Measurements from ENCODE around the gene PIM1. TPM values are rescaled to one million over a fixed set of nuclear protein-coding genes. Genes with fewer than 3 reads are reported as not detected.

Gene PIM1
- total and polyA plus RNA-seq, 9 of the 15 experiments (the other 6 are each of a cell fraction or from before 2014, with no cell fraction given): 19.0 to 789 (median 212) TPM

- TF ChIP-seq THAP7 (CRISPR knock-in tag; IDR thresholded peaks at IDR 0.05) (peak; percentile 80), RBM39 (optimal IDR thresholded peaks at IDR 0.05; ENCODE audit: low read depth, low read length) (no peak), BRD9 (IDR thresholded peaks at IDR 0.05; ENCODE audit: low read depth, partially characterized antibody) (peak; percentile 92), SREBF1 (IDR thresholded peaks at IDR 0.05; ENCODE audit: borderline replicate concordance, low read depth, low read length) (no peak), NR0B1 (IDR thresholded peaks at IDR 0.05; ENCODE audit: partially characterized antibody) (no peak), SFPQ (IDR thresholded peaks at IDR 0.05; ENCODE audit: low read depth, low read length) (no peak), RERE (CRISPR knock-in tag; IDR thresholded peaks at IDR 0.05; ENCODE audit: borderline replicate concordance) (no peak), TAF9B (IDR thresholded peaks at IDR 0.05; ENCODE audit: partially characterized antibody) (peak; percentile 66), POLR3G (IDR thresholded peaks at IDR 0.05; ENCODE audit: extremely low read depth, insufficient read length, insufficient replicate concordance) (no peak), WHSC1 (IDR thresholded peaks at IDR 0.05; ENCODE audit: low read length) (no peak), ESRRB (CRISPR knock-in tag; IDR thresholded peaks at IDR 0.05; ENCODE audit: borderline replicate concordance) (no peak), TAF15 (IDR thresholded peaks at IDR 0.05; ENCODE audit: low read depth, low read length) (no peak), SIN3A (IDR thresholded peaks at IDR 0.05; ENCODE audit: borderline replicate concordance in 2 of 2, control insufficient read depth in 1 of 2, low read depth in 2 of 2, low read length in 2 of 2) (no peak), KDM1A (IDR thresholded peaks at IDR 0.05) (peak; percentile 79 to 82), ZNF384 (IDR thresholded peaks at IDR 0.05; ENCODE audit: low read depth, low read length) (peak; percentile 50), ARNT (IDR thresholded peaks at IDR 0.05) (peak; percentile 55 to 86; a peak in 3 of 4 replicates), ZNF444 (CRISPR knock-in tag; IDR thresholded peaks at IDR 0.05) (0 out of 2 replicates have a peak, but pooled peaks have one; percentile 21)
Observed at GRCh38 chr6:37182736-37183590, 13.0 kb downstream of the PIM1 start (continued).
